Vagina (tissue), 2 donors: ENCODE results near the gene TXK. TPM values are rescaled to one million over a fixed set of nuclear protein-coding genes. Genes with fewer than 3 reads are reported as not detected.
"Not testable (repeated sequence)": the region's sequence is repeated elsewhere in the genome, so short reads cannot be mapped to it uniquely, and the experiment has no call there.

Source experiments
- DNase-seq, 2 donors: peaks; one replicate each; pipeline ENCODE4 v3.0.0-alpha.2; 2017; ENCODE audit errors: extremely low spot score in 2 of 2
- H3K27ac ChIP-seq: fragments of 200-600 bp; sonication (generic); one replicate; pipeline ENCODE4 v1.5.1; 2019
- H3K27me3 ChIP-seq: fragments of 200-600 bp; sonication (generic); one replicate; pipeline ENCODE4 v1.5.1; 2019
- H3K36me3 ChIP-seq, 2 donors: fragments of 200-600 bp; sonication (generic); one replicate each; pipeline ENCODE4 v1.5.1; 2017 to 2019
- H3K4me1 ChIP-seq: fragments of 200-600 bp; sonication (generic); one replicate; pipeline ENCODE4 v1.5.1; 2019
- H3K4me3 ChIP-seq, 2 donors: fragments of 200-600 bp; sonication (generic); 1 replicate in 1 of 2; 2 replicates in 1 of 2; pipeline ENCODE4 v1.5.1; 2016 to 2019
- H3K9me3 ChIP-seq: fragments of 200-600 bp; sonication (generic); one replicate; pipeline ENCODE4 v1.5.1; 2019
- POLR2A ChIP-seq, 2 donors: fragments of 450-650 bp; IDR thresholded peaks; one replicate each; pipeline ENCODE4 v1.6.1; 2017; ENCODE audit warnings: antibody characterized with exemption in 2 of 2, mild to moderate bottlenecking in 2 of 2, moderate library complexity in 2 of 2
- POLR2AphosphoS5 ChIP-seq, 2 donors: sonication (generic); formaldehyde crosslinking; IDR thresholded peaks; one replicate each; pipeline ENCODE4 v1.9.0; 2017; ENCODE audit warnings: antibody characterized with exemption in 2 of 2, mild to moderate bottlenecking in 2 of 2, low read depth in 1 of 2; ENCODE audit not compliant: insufficient read depth in 1 of 2
- intact Hi-C: fragments of 100-400 bp; cut with DNase I; formaldehyde crosslinking; loops from one replicate; pipeline ENCODE4 v1.15.1; 2023
- total RNA-seq: library from RNA; depleted of rRNA; stranded (reverse); fragments of >200 nt; gene quantifications from one replicate; pipeline ENCODE4 v1.2.3, GENCODE V29; 2016
- TF ChIP-seq, protein P1 (sequence below), 3 experiments: fragments of 450-650 bp in 2 of 3; fragments of 200-600 bp in 1 of 3; sonication (generic) in 1 of 3; IDR thresholded peaks; one replicate each; pipeline ENCODE4 v1.5.1; 2017 to 2019; ENCODE audit warnings: antibody characterized with exemption in 3 of 3, mild to moderate bottlenecking in 2 of 3, moderate library complexity in 2 of 3

The TXK gene
- total RNA-seq, 1 donor from 2014 or later: 8.1 TPM

DNA sequence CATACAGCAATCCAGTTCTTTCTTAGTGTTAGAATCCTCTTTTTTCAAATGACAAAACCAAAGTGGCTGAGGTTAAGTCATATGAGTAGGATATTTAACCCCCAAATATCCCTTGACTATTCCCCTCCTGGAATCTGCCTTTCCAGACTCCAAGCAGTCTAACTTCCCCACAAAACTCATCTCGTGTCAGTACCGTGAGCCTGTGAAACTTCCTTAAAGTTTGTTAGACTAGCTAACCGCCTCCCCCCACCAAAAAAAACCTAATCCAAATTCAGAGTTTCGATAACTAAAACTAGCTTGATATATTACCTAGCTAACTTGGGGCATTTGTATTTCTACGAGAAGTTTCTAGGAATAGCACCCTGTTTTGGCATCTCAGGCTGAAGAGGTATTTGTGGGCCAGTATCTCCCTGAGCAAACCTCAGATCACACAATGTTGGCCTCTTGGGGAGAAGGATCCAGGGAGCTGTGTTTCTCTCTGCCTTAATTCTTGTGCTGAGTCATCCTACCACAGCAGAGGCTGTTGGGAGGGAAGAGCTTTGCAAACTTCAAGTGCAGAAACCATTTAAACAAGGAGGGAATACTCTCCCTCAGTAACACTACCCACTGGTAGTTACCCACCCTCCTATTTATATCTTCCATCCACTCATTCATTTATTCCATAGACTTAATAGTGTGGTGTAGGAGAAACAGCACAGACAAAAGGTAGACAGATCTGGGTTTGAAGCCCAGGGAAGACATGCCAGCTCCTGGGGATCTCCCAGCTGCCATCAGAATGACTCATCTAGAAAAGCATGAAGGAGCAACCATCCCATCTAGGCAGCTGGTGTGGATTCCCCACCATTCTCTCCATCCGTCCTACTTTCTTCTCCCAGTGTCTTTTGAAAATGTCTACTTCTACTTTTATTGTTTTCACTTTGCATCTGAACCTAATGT, 39.3 kb upstream of the TXK start:
- Histone ChIP-seq H3K27ac (no peak overlapping the region), H3K36me3 (no peaks in the 10 kb centered on the region), H3K4me1 (no peaks in the 10 kb centered on the region), H3K4me3 (no peak overlapping the region), H3K27me3 (no peaks in the 10 kb centered on the region), H3K9me3 (no peaks in the 10 kb centered on the region)
- intact Hi-C loops: no loop called here
- no peak for DNase-seq
- TF ChIP-seq, protein P1, sequence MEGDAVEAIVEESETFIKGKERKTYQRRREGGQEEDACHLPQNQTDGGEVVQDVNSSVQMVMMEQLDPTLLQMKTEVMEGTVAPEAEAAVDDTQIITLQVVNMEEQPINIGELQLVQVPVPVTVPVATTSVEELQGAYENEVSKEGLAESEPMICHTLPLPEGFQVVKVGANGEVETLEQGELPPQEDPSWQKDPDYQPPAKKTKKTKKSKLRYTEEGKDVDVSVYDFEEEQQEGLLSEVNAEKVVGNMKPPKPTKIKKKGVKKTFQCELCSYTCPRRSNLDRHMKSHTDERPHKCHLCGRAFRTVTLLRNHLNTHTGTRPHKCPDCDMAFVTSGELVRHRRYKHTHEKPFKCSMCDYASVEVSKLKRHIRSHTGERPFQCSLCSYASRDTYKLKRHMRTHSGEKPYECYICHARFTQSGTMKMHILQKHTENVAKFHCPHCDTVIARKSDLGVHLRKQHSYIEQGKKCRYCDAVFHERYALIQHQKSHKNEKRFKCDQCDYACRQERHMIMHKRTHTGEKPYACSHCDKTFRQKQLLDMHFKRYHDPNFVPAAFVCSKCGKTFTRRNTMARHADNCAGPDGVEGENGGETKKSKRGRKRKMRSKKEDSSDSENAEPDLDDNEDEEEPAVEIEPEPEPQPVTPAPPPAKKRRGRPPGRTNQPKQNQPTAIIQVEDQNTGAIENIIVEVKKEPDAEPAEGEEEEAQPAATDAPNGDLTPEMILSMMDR (IDR thresholded peaks at IDR 0.05): no peak
- TF ChIP-seq POLR2A (IDR thresholded peaks at IDR 0.05) (no peak), POLR2AphosphoS5 (IDR thresholded peaks at IDR 0.05; ENCODE audit: insufficient read depth in 1 of 2, low read depth in 1 of 2) (no peak)

DNA sequence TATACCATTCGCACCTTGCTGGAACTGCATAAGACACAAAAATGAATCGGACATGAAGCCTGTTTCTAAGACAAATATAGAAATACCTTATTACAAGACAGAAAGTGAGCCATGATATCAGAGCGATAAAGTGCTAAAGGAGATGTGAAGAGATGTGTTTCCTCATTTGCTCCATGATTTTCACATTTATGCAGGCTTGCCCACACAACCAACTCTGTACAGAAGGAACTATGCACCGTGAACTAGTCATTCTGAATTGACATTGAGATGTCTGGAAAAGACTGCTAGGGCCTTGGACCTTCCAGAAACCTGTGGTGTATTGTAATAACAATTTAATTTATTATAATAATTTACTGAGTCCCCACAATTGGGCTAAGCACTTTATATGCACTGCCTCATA, 38.6 kb upstream of the TXK start:
- no peaks in the 10 kb centered on the region for H3K36me3 ChIP-seq
- H3K4me1 ChIP-seq: no peaks in the 10 kb centered on the region
- H3K9me3 ChIP-seq: no peaks in the 10 kb centered on the region
- TF ChIP-seq, protein P1 (IDR thresholded peaks at IDR 0.05): no peak
- TF ChIP-seq POLR2A (IDR thresholded peaks at IDR 0.05) (no peak), POLR2AphosphoS5 (IDR thresholded peaks at IDR 0.05; ENCODE audit: insufficient read depth in 1 of 2, low read depth in 1 of 2) (no peak)
- H3K27me3 ChIP-seq: no peaks in the 10 kb centered on the region
- H3K27ac ChIP-seq: no peak overlapping the region
- DNase-seq: no peak
- no peak overlapping the region for H3K4me3 ChIP-seq
- intact Hi-C loops: no loop called here

GRCh38 chr4:48169636-48170035, 35.6 kb upstream of the TXK start:
- no peak for DNase-seq
- Histone ChIP-seq H3K36me3 (no peaks in the 10 kb centered on the region), H3K4me1 (no peaks in the 10 kb centered on the region), H3K4me3 (no peak overlapping the region), H3K9me3 (no peaks in the 10 kb centered on the region), H3K27ac (no peak overlapping the region), H3K27me3 (no peaks in the 10 kb centered on the region)
- intact Hi-C loops: no loop called here
- TF ChIP-seq POLR2A (IDR thresholded peaks at IDR 0.05) (no peak), POLR2AphosphoS5 (IDR thresholded peaks at IDR 0.05; ENCODE audit: insufficient read depth in 1 of 2, low read depth in 1 of 2) (no peak)
- TF ChIP-seq, protein P1 (IDR thresholded peaks at IDR 0.05): no peak

DNA sequence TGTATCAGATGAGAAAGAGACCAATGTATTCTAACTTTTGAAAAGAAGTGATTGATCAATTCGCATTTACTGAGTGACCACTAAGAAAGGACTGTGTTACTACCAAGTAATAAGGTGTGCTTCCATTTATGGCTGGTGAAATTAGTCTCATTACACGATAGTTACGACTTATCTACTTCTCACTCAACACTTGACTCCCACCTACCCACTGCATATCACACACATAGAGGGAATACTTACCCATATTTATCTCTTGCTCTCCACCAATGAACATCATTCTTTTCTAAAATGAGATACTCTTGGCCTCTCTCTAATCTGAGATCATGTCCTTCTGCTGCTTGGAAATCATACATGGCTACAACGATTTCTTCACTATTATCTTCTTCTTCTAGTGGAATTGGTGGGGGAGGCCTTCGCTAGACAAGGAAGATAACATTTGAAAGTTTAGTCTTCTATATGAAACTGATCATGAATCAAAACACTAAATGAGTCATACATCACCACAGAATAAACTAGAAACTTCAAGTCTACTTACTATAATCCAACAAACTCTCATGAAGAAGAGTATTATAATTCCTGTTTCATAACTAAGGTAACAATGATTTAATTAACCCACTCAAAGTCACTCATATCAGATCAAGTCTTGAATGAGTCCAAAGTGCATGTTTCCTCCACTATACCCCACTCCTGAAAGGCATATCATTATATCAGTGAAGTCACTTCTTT, 33.7 kb upstream of the TXK start:
- H3K4me3 ChIP-seq: no peak overlapping the region
- H3K4me1 ChIP-seq: no peaks in the 10 kb centered on the region
- H3K27ac ChIP-seq: no peak overlapping the region
- H3K9me3 ChIP-seq: no peaks in the 10 kb centered on the region
- TF ChIP-seq POLR2AphosphoS5 (IDR thresholded peaks at IDR 0.05; ENCODE audit: insufficient read depth in 1 of 2, low read depth in 1 of 2): no peak
- TF ChIP-seq, protein P1 (IDR thresholded peaks at IDR 0.05): no peak
- no peak for TF ChIP-seq POLR2A (IDR thresholded peaks at IDR 0.05)
- H3K36me3 ChIP-seq: no peaks in the 10 kb centered on the region
- intact Hi-C loops: no loop called here
- no peak for DNase-seq
- H3K27me3 ChIP-seq: no peaks in the 10 kb centered on the region

GRCh38 chr4:48164561-48164960, 30.5 kb upstream of the TXK start:
- H3K4me3 ChIP-seq, DNase-seq, H3K36me3 ChIP-seq, H3K27ac ChIP-seq, H3K9me3 ChIP-seq, H3K4me1 ChIP-seq, H3K27me3 ChIP-seq, intact Hi-C loops: not testable (repeated sequence)
